H1 (cell line): ENCODE measurements around the gene RGL1. TPM values are rescaled to one million over a fixed set of nuclear protein-coding genes. Genes with fewer than 3 reads are reported as not detected.

Experiments used
- CTCF ChIA-PET: fragments of 300-600 bp; sonication (Branson Sonifier 250); formaldehyde crosslinking; loops from one replicate; lab custom pipeline; 2021; ENCODE audit not compliant: partially characterized antibody; lab: Charles Lee
- POLR2A ChIA-PET: fragments of 300-600 bp; sonication (Branson Sonifier 250); formaldehyde crosslinking; loops from one replicate; lab custom pipeline; 2021; ENCODE audit warnings: inconsistent platforms; ENCODE audit not compliant: partially characterized antibody; lab: Charles Lee
- DNase-seq, 2 experiments: peaks; one replicate each; pipeline versions ENCODE4 v3.0.0 to v3.0.0-alpha.2; 2010 to 2022; ENCODE audit warnings: low spot score in 2 of 2, low read depth in 1 of 2, mixed read lengths in 1 of 2
- FAIRE-seq: peaks from 2 replicates; lab custom pipeline; 2011; peaks lifted over from hg19 to GRCh38; lab: Jason Lieb, UNC
- H2AFZ ChIP-seq: 2 replicates; pipeline ENCODE4 v1.8.1; 2012; ENCODE audit warnings: low read length, inconsistent platforms
- H2AK5ac ChIP-seq: 2 replicates; pipeline ENCODE4 v1.6.1; 2013; ENCODE audit warnings: low read depth, low read length
- H2BK120ac ChIP-seq: replicated peaks from 2 replicates; pipeline ENCODE3; 2013; ENCODE audit warnings: low read depth, low read length, inconsistent platforms
- H2BK12ac ChIP-seq: 2 replicates; pipeline ENCODE4 v1.6.1; 2013; ENCODE audit warnings: low read depth, low read length
- H2BK15ac ChIP-seq: 2 replicates; pipeline ENCODE4 v1.6.1; 2013; ENCODE audit warnings: low read length
- H2BK20ac ChIP-seq: 2 replicates; pipeline ENCODE4 v1.6.1; 2013; ENCODE audit warnings: low read length
- H2BK5ac ChIP-seq: 2 replicates; pipeline ENCODE4 v1.6.1; 2013; ENCODE audit warnings: low read depth, low read length
- H3K14ac ChIP-seq: 2 replicates; pipeline ENCODE4 v1.6.1; 2013; ENCODE audit warnings: inconsistent platforms; ENCODE audit not compliant: insufficient read length
- H3K18ac ChIP-seq: 2 replicates; pipeline ENCODE4 v1.6.1; 2013; ENCODE audit warnings: low read length; ENCODE audit errors: extremely low read depth
- H3K23ac ChIP-seq: 2 replicates; pipeline ENCODE4 v1.6.1; 2013; ENCODE audit warnings: inconsistent platforms; ENCODE audit not compliant: insufficient read length
- H3K23me2 ChIP-seq: 2 replicates; pipeline ENCODE4 v1.6.1; 2013; ENCODE audit warnings: low read depth, low read length
- H3K27ac ChIP-seq: 2 replicates; pipeline ENCODE4 v1.6.1; 2011; ENCODE audit warnings: low read depth, low read length, inconsistent platforms
- H3K27me3 ChIP-seq, 4 experiments: replicated peaks in 1 of 4; 1 replicate in 1 of 4; 2 replicates in 3 of 4; pipeline versions ENCODE4 v1.6.1 to v1.8.1; 2011 to 2013; ENCODE audit warnings: low read length in 3 of 4, mild to moderate bottlenecking in 3 of 4, inconsistent platforms in 2 of 4, mixed read lengths in 2 of 4, moderate library complexity in 1 of 4; ENCODE audit not compliant: control insufficient read depth in 3 of 4, insufficient read depth in 3 of 4; ENCODE audit errors: extremely low read depth in 1 of 4
- H3K36me3 ChIP-seq, 4 experiments: 2 replicates each; pipeline versions ENCODE4 v1.6.1 to v1.8.1; 2011 to 2013; ENCODE audit warnings: mild to moderate bottlenecking in 4 of 4, low read length in 3 of 4, moderate library complexity in 2 of 4, control low read depth in 1 of 4, inconsistent platforms in 1 of 4; ENCODE audit not compliant: insufficient read depth in 4 of 4, control insufficient read depth in 2 of 4
- H3K4ac ChIP-seq: replicated peaks from 2 replicates; pipeline ENCODE3; 2013; ENCODE audit warnings: low read length, low read depth, mixed read lengths, inconsistent platforms; ENCODE audit not compliant: insufficient read length
- H3K4me1 ChIP-seq, 4 experiments: replicated peaks in 1 of 4; 1 replicate in 1 of 4; 2 replicates in 3 of 4; pipeline versions ENCODE4 v1.6.1 to v1.8.1; 2011 to 2013; ENCODE audit warnings: low read length in 3 of 4, inconsistent platforms in 2 of 4, mixed read lengths in 1 of 4; ENCODE audit not compliant: insufficient read depth in 4 of 4, control insufficient read depth in 3 of 4
- H3K4me2 ChIP-seq, 2 experiments: 2 replicates each; pipeline versions ENCODE4 v1.6.1 to v1.8.1; 2011 to 2013; ENCODE audit warnings: low read depth in 2 of 2, low read length in 2 of 2, control low read depth in 1 of 2, inconsistent platforms in 1 of 2, mild to moderate bottlenecking in 1 of 2; ENCODE audit not compliant: insufficient read depth in 1 of 2
- H3K4me3 ChIP-seq, 4 experiments: fragments of 200-600, 300-600 bp in 1 of 4; sonication (generic), shearing (Covaris generic), sonication (Bioruptor Twin) in 1 of 4; 2 replicates each; pipeline versions ENCODE4 v1.5.1 to v1.8.1; 2011 to 2016; ENCODE audit warnings: low read length in 4 of 4, low read depth in 3 of 4, control low read depth in 2 of 4, inconsistent platforms in 2 of 4, mild to moderate bottlenecking in 2 of 4, mixed read lengths in 1 of 4, moderate library complexity in 1 of 4; ENCODE audit not compliant: insufficient read depth in 2 of 4; ENCODE audit errors: extremely low read depth in 1 of 4
- H3K56ac ChIP-seq: replicated peaks from 2 replicates; pipeline ENCODE3; 2013; ENCODE audit warnings: low read depth, mild to moderate bottlenecking, mixed read lengths, low read length, inconsistent platforms; ENCODE audit not compliant: insufficient read length
- H3K79me1 ChIP-seq: 2 replicates; pipeline ENCODE4 v1.6.1; 2013; ENCODE audit warnings: low read depth, low read length, control low read depth
- H3K79me2 ChIP-seq, 2 experiments: 2 replicates each; pipeline versions ENCODE4 v1.6.1 to v1.8.1; 2012 to 2013; ENCODE audit warnings: low read length in 2 of 2, mild to moderate bottlenecking in 2 of 2, inconsistent platforms in 1 of 2; ENCODE audit not compliant: insufficient read depth in 2 of 2, control insufficient read depth in 1 of 2
- H3K9ac ChIP-seq, 4 experiments: replicated peaks in 1 of 4; 1 replicate in 1 of 4; 2 replicates in 3 of 4; pipeline versions ENCODE4 v1.6.1 to v1.8.1; 2011 to 2013; ENCODE audit warnings: low read depth in 3 of 4, low read length in 3 of 4, control low read depth in 2 of 4, mild to moderate bottlenecking in 2 of 4, moderate library complexity in 2 of 4, inconsistent platforms in 1 of 4; ENCODE audit errors: extremely low read depth in 1 of 4
- H3K9me3 ChIP-seq, 2 experiments: 2 replicates each; pipeline versions ENCODE4 v1.6.1 to v1.8.1; 2012 to 2013; ENCODE audit warnings: mild to moderate bottlenecking in 2 of 2, moderate library complexity in 2 of 2, control low read depth in 1 of 2, inconsistent platforms in 1 of 2, low read depth in 1 of 2, low read length in 1 of 2, mixed read lengths in 1 of 2; ENCODE audit not compliant: insufficient read depth in 2 of 2
- H4K20me1 ChIP-seq, 2 experiments: replicated peaks in 1 of 2; 2 replicates each; pipeline versions ENCODE3 to v1.8.1; 2011 to 2013; ENCODE audit warnings: inconsistent platforms in 2 of 2, low read length in 2 of 2, mild to moderate bottlenecking in 1 of 2; ENCODE audit not compliant: insufficient read depth in 2 of 2, control insufficient read depth in 1 of 2
- H4K5ac ChIP-seq: 2 replicates; pipeline ENCODE4 v1.6.1; 2013; ENCODE audit warnings: low read length, low read depth, mixed read lengths, inconsistent platforms; ENCODE audit not compliant: insufficient read length
- H4K8ac ChIP-seq: 2 replicates; pipeline ENCODE4 v1.8.0; 2013; ENCODE audit warnings: mild to moderate bottlenecking, moderate library complexity, low read length, inconsistent platforms; ENCODE audit not compliant: insufficient read depth; ENCODE audit errors: extremely low read depth
- H4K91ac ChIP-seq: replicated peaks from 2 replicates; pipeline ENCODE3; 2013; ENCODE audit warnings: low read length, mixed read lengths, inconsistent platforms; ENCODE audit not compliant: insufficient read length
- CEBPB ChIP-seq: IDR thresholded peaks from 2 replicates; pipeline ENCODE4 v1.6.1; 2012; ENCODE audit warnings: low read depth, low read length
- RAD21 ChIP-seq, 2 experiments: IDR thresholded peaks in 1 of 2; conservative IDR thresholded peaks in 1 of 2; 2 replicates each; pipeline ENCODE4 v1.6.1; 2011; ENCODE audit warnings: low read depth in 2 of 2, low read length in 2 of 2, improper control_type of control experiment in 1 of 2, inconsistent platforms in 1 of 2, mild to moderate bottlenecking in 1 of 2, moderate library complexity in 1 of 2
- WGBS, 2 experiments: shearing (Covaris generic) in 1 of 2; methylation state at CpG; one replicate each; pipeline versions ENCODE4 v1.1.6 to v1.1.7; 2013 to 2015; ENCODE audit warnings: low lambda C conversion rate in 2 of 2, mixed read lengths in 2 of 2, inconsistent platforms in 1 of 2, low coverage in 1 of 2, missing lambda C conversion rate in 1 of 2; ENCODE audit not compliant: insufficient replicate concordance in 2 of 2, insufficient coverage in 1 of 2, insufficient read length in 1 of 2; ENCODE audit errors: extremely low coverage in 1 of 2, missing lambda C conversion rate in 1 of 2; 5-methylcytosine and 5-hydroxymethylcytosine counted together
- polyA plus RNA-seq, 7 experiments: library from polyadenylated mRNA; depleted of rRNA in 3 of 7; stranded (reverse) in 5 of 7; unstranded in 2 of 7; fragments of >200 nt in 5 of 7; fragments of 200-250 nt in 2 of 7; gene quantifications; 1 replicate in 5 of 7; 2 replicates in 1 of 7; 4 replicates in 1 of 7; pipeline versions ENCODE4 v1.2.1 to v1.2.3, GENCODE V29; 2011 to 2013; ENCODE audit warnings: missing spikeins in 2 of 7, mixed read lengths in 2 of 7
- total RNA-seq: library from RNA; stranded (reverse); fragmentation: NEBNext Ultra II Directional; extraction: Animal tissue kit (Norgen Biotek cat#: 25700); gene quantifications from 2 replicates; pipeline ENCODE4 v1.2.1, GENCODE V29; 2021

Gene RGL1
- total and polyA plus RNA-seq, 2 of the 8 experiments (the other 6 are each of a cell fraction or from before 2014, with no cell fraction given): 0.98 to 2.4 TPM

DNA sequence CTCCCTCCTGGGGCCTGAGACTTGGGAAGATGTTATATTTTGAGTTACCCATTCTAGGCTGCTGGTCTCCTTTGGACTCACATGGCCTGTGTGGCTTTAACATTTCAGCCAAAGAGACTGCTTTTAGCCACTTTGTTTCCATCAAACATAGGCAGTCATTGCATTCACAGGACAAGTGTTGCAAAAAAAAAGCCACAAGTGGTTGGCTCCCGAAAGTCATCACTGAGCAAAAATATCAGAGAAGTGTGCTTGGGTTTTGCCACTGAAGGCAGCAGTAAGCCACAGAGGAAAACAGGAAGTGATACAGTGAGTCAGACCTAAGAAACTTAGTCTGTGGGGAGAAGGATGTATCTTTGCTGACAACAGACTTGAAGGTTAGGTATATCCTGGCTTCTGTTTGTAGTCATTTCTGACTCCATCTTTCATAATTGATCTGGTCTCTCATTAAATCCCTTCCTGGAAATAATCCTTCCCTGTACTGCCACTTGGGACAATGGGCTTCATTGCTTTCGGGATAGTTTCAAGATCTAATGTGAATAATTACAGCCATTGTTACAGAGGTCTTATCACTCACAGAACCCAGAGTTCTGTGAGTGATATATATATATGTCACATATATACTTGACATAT is 151.8 kb downstream of the RGL1 start:
- no peak overlapping the region for H2AFZ ChIP-seq

More for the DNA sequence above, 151.8 kb downstream of the RGL1 start:
- Histone ChIP-seq H4K5ac (no peak overlapping the region), H3K9ac (no peak overlapping the region), H4K8ac (no peak overlapping the region), H3K4me2 (no peak overlapping the region), H2BK20ac (no peak overlapping the region), H3K56ac (no peak overlapping the region), H3K9me3 (no peaks in the 10 kb centered on the region), H3K27me3 (no peaks in the 10 kb centered on the region; a peak in 1 of 7 replicates), H3K18ac (no peak overlapping the region), H2BK15ac (no peak overlapping the region), H3K23ac (no peak overlapping the region), H3K14ac (no peak overlapping the region), H3K4me3 (no peak overlapping the region), H3K23me2 (no peaks in the 10 kb centered on the region), H2BK120ac (no peak overlapping the region), H2BK5ac (no peak overlapping the region), H3K79me1 (no peaks in the 10 kb centered on the region), H2AK5ac (no peak overlapping the region), H4K91ac (no peak overlapping the region), H2BK12ac (no peak overlapping the region), H3K4me1 (no peaks in the 10 kb centered on the region), H4K20me1 (no peaks in the 10 kb centered on the region), H3K36me3 (no peaks in the 10 kb centered on the region), H3K79me2 (no peaks in the 10 kb centered on the region), H3K4ac (no peak overlapping the region), H3K27ac (no peak overlapping the region)
- no peak for DNase-seq
- CTCF ChIA-PET: interaction anchor here (0.5 to 1.6 kb wide), 3 partner anchors 15 to 272 kb away, joined by 3 read pairs; no protein-coding TSS in a partner anchor
- POLR2A ChIA-PET: interaction anchor here (0.8 to 2.0 kb wide), 2 partner anchors 11 to 95 kb away, joined by 3 to 6 read pairs; partner anchors contain the start of gene TSEN15
- no peak for FAIRE-seq
- 97% methylated on average over 2 of the region's 2 CpGs; no CpG with 5 or more reads in 1 of the 2 experiments for WGBS, 2 experiments
- TF ChIP-seq CEBPB (no peak), RAD21 (IDR thresholded peaks at IDR 0.05 in 1 of 2, conservative IDR thresholded peaks at IDR 0.05 in 1 of 2; ENCODE audit: low read depth in 2 of 2, low read length in 2 of 2) (peak in 1 of 2 experiments; percentile 21; a peak in 1 of 4 replicates)
